DOHH2 (cell line): ENCODE measurements around the gene SLC39A12.

Experiments used
- H3F3A ChIP-seq: fragments of 200-600 bp; sonication (generic), shearing (Covaris generic); 2 replicates; pipeline ENCODE4 v1.6.0; 2016; ENCODE audit warnings: antibody characterized with exemption, mild to moderate bottlenecking; ENCODE audit not compliant: control insufficient read depth, insufficient read depth
- H3K27ac ChIP-seq: fragments of 200-600 bp; sonication (generic); 2 replicates; pipeline ENCODE4 v1.5.1; 2014; ENCODE audit warnings: low read depth, mild to moderate bottlenecking, low read length, moderate library complexity
- H3K27me3 ChIP-seq: fragments of 200-600 bp; sonication (generic); 2 replicates; pipeline ENCODE4 v1.6.1; 2014; ENCODE audit warnings: mild to moderate bottlenecking, low read length, mixed read lengths; ENCODE audit not compliant: control insufficient read depth
- H3K36me3 ChIP-seq: fragments of 200-600 bp; sonication (generic); 2 replicates; pipeline ENCODE4 v1.6.1; 2014; ENCODE audit warnings: mild to moderate bottlenecking, low read length, moderate library complexity, mixed read lengths; ENCODE audit not compliant: control insufficient read depth
- H3K4me1 ChIP-seq: fragments of 200-600 bp; sonication (generic); 2 replicates; pipeline ENCODE4 v1.6.1; 2014; ENCODE audit warnings: mild to moderate bottlenecking, low read length, mixed read lengths; ENCODE audit not compliant: control insufficient read depth
- H3K4me2 ChIP-seq: fragments of 200-600 bp; sonication (generic); 2 replicates; pipeline ENCODE4 v1.6.0; 2014; ENCODE audit warnings: mild to moderate bottlenecking, low read length, moderate library complexity
- H3K4me3 ChIP-seq: fragments of 200-600 bp; sonication (generic); 2 replicates; pipeline ENCODE4 v1.5.1; 2014; ENCODE audit warnings: mild to moderate bottlenecking, low read length, mixed read lengths
- H3K79me2 ChIP-seq: fragments of 200-600 bp; sonication (generic); 2 replicates; pipeline ENCODE4 v1.6.1; 2014; ENCODE audit warnings: mild to moderate bottlenecking, low read length, mixed read lengths; ENCODE audit not compliant: control insufficient read depth
- H3K9me2 ChIP-seq: fragments of 200-600 bp; sonication (generic); replicated peaks from 2 replicates; pipeline ENCODE4 v1.6.1; 2014; ENCODE audit warnings: mild to moderate bottlenecking, low read length, mixed read lengths; ENCODE audit not compliant: control insufficient read depth
- H3K9me3 ChIP-seq: fragments of 200-600 bp; sonication (generic); 2 replicates; pipeline ENCODE4 v1.6.1; 2014; ENCODE audit warnings: antibody characterized with exemption, low read length, mixed read lengths; ENCODE audit not compliant: control insufficient read depth, insufficient read depth
- H4K20me1 ChIP-seq: fragments of 200-600 bp; sonication (generic); 2 replicates; pipeline ENCODE4 v1.6.0; 2014; ENCODE audit warnings: low read depth, mild to moderate bottlenecking, antibody characterized with exemption, low read length, moderate library complexity; ENCODE audit not compliant: control insufficient read depth, insufficient read depth
- CTCF ChIP-seq: fragments of 200-600 bp; sonication (generic); IDR thresholded peaks from one replicate; pipeline ENCODE4 v1.5.1; 2014; ENCODE audit warnings: antibody characterized with exemption, mild to moderate bottlenecking, low read depth, low read length; ENCODE audit not compliant: poor library complexity, severe bottlenecking
- EZH2phosphoT487 ChIP-seq: fragments of 200-600 bp; sonication (generic); IDR thresholded peaks from 2 replicates; pipeline ENCODE4 v1.6.1; 2017; ENCODE audit warnings: borderline replicate concordance, mild to moderate bottlenecking, antibody characterized with exemption, low read length, moderate library complexity, mixed read lengths

The SLC39A12 gene

DNA sequence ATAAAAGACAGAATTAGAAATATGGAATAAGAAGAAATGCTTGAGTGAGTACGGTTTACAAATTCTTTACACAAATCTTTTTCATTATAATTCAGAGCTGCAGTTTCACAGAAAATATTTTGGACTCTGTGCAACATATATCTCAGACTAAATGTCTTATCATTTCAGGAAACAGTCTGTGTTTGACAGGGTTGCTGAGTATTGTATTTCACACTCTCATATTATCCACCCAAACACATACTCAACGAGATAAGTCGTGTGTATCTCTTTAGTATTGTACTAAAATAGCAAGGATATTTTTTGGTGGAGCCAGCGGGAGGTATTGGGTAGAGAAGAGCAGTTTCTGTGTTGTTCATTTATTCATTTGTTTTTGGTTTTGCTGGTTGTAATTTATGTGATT lies 39.0 kb upstream of the SLC39A12 start:
- Histone ChIP-seq H3F3A (no peaks in the 10 kb centered on the region), H3K27ac (no peak overlapping the region), H3K4me3 (no peak overlapping the region), H3K9me3 (peaks cover 9% of the 10 kb centered on the region), H4K20me1 (no peaks in the 10 kb centered on the region), H3K4me2 (no peak overlapping the region), H3K79me2 (no peaks in the 10 kb centered on the region), H3K36me3 (peaks cover 4% of the 10 kb centered on the region; the same call in 1 of the 2 replicates), H3K4me1 (peaks cover 25% of the 10 kb centered on the region), H3K27me3 (no peaks in the 10 kb centered on the region), H3K9me2 (no peaks in the 10 kb centered on the region)
- TF ChIP-seq CTCF (no peak), EZH2phosphoT487 (no peak)

- H3K27me3 ChIP-seq: no peaks in the 10 kb centered on the region
- H3K9me2 ChIP-seq: no peaks in the 10 kb centered on the region
- TF ChIP-seq CTCF (no peak), EZH2phosphoT487 (no peak)
- no peaks in the 10 kb centered on the region for H4K20me1 ChIP-seq
- peaks cover 9% of the 10 kb centered on the region for H3K9me3 ChIP-seq
- peaks cover 4% of the 10 kb centered on the region; the same call in 1 of the 2 replicates for H3K36me3 ChIP-seq
- H3F3A ChIP-seq: no peaks in the 10 kb centered on the region
- no peaks in the 10 kb centered on the region for H3K79me2 ChIP-seq
- no peak overlapping the region for H3K27ac ChIP-seq
- no peak overlapping the region for H3K4me3 ChIP-seq
- peaks cover 25% of the 10 kb centered on the region for H3K4me1 ChIP-seq
- no peak overlapping the region for H3K4me2 ChIP-seq
Observed at GRCh38 chr10:17913604-17914003, 38.1 kb upstream of the SLC39A12 start.

DNA sequence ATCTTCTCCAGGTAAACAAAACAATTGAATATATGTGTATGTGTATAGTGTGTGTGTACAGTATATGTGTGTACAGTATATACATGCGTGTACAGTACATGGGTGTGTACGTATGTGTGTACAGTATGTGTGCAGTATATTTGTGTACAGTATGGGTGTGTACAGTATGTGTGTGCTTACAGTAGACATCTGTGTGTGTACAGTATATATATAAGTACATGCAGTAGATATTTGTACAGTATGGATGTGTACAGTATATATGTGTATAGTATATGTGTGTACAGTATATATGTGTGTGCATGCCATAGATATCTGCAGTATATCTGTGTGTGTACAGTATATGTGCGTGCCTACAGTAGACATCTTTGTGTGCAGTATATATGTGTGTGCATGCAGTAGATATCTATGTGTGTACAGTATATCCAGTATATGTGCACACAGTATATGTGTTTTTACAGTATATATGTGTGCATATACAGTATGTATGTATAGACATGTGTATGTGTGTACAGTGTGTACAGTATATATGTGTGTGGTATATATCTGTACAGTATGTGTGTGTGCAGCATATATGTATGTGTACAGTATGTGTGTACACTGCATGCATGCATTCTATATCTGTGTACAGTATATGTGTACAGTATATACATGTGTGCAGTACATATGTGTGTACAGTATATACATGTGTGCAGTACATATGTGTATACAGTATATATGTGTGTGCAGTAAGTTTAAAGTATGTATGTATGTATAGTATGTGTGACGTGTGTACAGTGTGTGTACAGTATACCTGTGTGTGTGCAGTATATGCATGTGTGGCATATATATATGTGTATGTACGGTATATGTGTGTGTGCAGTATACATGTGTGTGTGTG lies 37.3 kb upstream of the SLC39A12 start:
- H3K79me2 ChIP-seq: no peaks in the 10 kb centered on the region
- H3K9me3 ChIP-seq: peaks cover 10% of the 10 kb centered on the region
- H3F3A ChIP-seq: no peaks in the 10 kb centered on the region
- H3K9me2 ChIP-seq: no peaks in the 10 kb centered on the region
- no peak overlapping the region for H3K4me2 ChIP-seq
- H3K4me3 ChIP-seq: no peak overlapping the region
- H3K36me3 ChIP-seq: peaks cover 4% of the 10 kb centered on the region; the same call in 1 of the 2 replicates
- H3K27me3 ChIP-seq: no peaks in the 10 kb centered on the region
- peaks cover 25% of the 10 kb centered on the region for H3K4me1 ChIP-seq
- H4K20me1 ChIP-seq: no peaks in the 10 kb centered on the region
- TF ChIP-seq CTCF (no peak), EZH2phosphoT487 (no peak)
- H3K27ac ChIP-seq: no peak overlapping the region
